ENCODE data around the gene TLL2.

DNA sequence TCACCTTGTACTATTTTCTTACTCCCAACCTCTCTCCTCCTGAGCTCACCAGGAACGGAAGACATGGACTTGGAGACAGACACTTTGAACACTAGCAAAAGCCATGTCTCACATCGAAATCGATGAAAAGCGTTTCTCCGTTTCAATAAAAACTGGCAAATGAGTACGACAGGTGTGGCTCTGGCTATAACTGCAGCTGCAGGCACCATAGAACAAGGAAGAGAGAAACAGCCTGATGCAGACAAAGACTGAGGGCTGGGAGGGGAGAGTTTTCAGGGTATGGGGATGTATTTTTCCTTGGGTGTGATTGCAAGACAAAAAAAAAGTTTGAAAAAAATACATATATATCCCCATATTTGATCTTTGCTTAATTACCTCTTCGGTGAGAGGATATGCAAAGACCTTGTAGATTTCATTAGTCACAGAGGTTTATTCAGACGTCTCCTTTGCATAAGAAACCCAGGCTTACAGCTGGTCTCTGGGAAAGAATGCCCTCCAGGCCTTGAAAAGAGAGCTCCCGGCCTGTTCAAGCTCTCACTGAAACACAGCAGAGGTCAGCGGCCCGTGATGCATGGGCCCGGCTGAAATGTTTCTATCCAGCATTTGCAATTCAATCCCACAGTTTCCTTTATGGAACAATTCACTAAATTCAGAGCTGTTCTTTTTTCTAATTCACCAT, 63.1 kb downstream of the TLL2 start:
- no peak for TF ChIP-seq POLR2A (IDR thresholded peaks at IDR 0.05)
- TF ChIP-seq, protein P1, sequence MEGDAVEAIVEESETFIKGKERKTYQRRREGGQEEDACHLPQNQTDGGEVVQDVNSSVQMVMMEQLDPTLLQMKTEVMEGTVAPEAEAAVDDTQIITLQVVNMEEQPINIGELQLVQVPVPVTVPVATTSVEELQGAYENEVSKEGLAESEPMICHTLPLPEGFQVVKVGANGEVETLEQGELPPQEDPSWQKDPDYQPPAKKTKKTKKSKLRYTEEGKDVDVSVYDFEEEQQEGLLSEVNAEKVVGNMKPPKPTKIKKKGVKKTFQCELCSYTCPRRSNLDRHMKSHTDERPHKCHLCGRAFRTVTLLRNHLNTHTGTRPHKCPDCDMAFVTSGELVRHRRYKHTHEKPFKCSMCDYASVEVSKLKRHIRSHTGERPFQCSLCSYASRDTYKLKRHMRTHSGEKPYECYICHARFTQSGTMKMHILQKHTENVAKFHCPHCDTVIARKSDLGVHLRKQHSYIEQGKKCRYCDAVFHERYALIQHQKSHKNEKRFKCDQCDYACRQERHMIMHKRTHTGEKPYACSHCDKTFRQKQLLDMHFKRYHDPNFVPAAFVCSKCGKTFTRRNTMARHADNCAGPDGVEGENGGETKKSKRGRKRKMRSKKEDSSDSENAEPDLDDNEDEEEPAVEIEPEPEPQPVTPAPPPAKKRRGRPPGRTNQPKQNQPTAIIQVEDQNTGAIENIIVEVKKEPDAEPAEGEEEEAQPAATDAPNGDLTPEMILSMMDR (IDR thresholded peaks at IDR 0.05) = no peak
- TF ChIP-seq POLR2AphosphoS5 (IDR thresholded peaks at IDR 0.05) = no peak

All from upper lobe of left lung (tissue), 4 donors.